Superior temporal gyrus (tissue), 1 donor: Measurements from ENCODE around the gene EFHC2.

ENCODE experiments used
- DNase-seq: peaks from one replicate; pipeline ENCODE4 v3.0.0-alpha.2; 2016; ENCODE audit errors: extremely low spot score

Gene EFHC2

GRCh38 chrX:44343412-44344141 lies at the start of gene EFHC2:
Gene EFHC2, minus strand, starts transcription at chrX:44343672. Its CDS starts 84 bp downstream, at chrX:44343588.
- DNase-seq: no peak

- DNase-seq: peak; percentile 11
Observed at GRCh38 chrX:44392767-44393166, 49.3 kb upstream of the EFHC2 start.

GRCh38 chrX:44384688-44385338 lies 41.3 kb upstream of the EFHC2 start:
- no peak for DNase-seq

DNA sequence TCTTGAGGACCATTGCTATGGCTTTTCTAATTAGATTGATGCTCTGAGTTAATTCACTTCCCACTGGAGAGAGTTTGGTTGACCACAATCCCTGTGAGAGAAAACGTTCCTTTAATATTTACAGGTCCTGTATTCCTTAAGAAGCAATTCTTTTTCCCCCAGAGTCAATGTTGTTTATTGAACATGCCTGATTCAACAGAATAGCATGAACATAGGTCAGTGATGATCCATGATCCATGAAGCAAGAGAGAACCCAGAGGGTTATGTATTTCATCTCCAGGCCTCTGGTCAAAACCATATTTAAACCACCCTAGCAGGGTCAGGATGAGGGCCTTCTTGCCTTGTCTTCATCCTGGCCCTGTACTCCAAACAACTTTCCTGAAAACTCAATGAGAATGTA lies 39.4 kb upstream of the EFHC2 start:
- DNase-seq: no peak

GRCh38 chrX:44352758-44353157 lies 9.3 kb upstream of the EFHC2 start:
- DNase-seq: no peak

DNA sequence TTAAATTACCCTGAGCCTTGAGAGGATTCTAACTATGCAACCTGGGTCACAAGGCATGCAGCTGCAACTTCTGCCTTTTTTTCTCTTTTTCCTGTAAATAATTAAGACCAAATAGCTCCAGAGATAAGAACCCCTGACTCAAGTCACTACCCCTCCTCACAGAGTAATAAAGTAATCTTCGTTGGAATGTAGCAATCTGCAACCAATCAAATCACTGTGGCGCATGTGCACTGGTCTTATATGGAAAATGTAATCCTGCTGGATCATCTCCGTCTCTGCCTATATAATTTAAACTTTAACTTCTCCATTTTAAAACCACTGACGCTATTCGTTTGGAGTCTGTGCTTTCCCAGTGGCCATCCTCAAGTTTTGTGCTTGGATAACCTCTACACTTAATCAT lies 6.1 kb upstream of the EFHC2 start:
- no peak for DNase-seq

DNA sequence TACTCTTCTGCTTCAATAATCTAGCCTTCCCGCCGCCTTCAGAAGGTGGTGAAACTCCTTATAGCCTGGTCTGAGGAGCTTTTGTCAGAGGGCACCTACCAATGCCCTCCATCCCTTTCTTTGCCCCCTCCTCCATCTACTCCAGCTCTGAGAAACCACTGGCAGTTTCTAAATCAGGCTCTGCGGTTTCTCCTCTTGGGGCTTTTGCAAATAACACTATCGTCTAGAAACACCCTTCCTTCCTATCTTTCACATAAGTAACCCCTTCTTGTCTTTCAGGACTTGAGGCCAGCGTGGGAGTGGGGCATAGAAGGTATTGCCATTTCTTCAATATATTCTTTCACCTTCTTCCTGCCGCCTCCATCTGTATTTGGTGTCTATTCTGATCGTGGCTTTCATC lies 1.2 kb upstream of the EFHC2 start:
- no peak for DNase-seq

DNA sequence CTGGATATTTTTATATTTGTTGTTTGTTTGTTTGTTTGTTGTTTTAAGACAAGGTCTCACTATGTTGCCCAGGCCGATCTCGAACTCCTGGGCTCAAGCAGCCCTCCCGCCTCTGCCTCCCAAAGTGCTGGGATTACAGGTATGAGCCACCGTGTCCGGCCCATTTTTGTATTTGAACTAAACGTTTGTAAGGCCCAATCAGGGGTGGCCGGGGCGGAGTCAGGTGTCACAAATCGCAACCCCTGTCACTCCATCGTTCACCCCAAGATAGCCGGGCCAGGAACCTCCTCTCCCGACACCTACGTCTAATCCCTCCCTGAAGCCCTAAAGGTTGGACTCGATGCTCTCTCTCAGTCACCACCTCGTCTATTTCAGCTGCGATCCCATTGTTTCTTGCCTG lies 722 bp upstream of the EFHC2 start:
- DNase-seq: no peak

DNA sequence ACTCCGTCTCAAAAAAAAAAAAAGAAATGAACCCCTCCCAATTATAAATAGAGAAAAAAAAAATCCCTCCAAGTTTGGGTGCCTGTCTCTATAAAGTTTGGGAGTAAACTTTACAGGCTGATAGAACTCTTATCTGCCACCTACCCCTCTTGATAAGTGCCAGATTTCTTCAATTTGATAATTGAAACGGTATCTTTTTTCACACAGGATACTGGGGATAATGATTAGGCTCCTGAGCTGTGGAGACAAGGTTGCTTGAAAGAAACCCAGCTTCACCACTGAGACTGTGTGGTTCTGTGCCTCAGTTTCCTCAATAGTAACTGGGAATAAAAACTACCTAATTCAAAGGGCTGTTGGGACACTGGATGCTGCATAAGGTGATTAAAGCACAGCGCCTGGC lies 606 bp downstream of the EFHC2 start:
- DNase-seq: no peak

GRCh38 chrX:44338361-44338760 lies 5.1 kb downstream of the EFHC2 start:
- DNase-seq: no peak

GRCh38 chrX:44332437-44332836 lies 11.0 kb downstream of the EFHC2 start:
- no peak for DNase-seq

- no peak for DNase-seq
Observed at GRCh38 chrX:44330227-44330626, 13.2 kb downstream of the EFHC2 start.

DNA sequence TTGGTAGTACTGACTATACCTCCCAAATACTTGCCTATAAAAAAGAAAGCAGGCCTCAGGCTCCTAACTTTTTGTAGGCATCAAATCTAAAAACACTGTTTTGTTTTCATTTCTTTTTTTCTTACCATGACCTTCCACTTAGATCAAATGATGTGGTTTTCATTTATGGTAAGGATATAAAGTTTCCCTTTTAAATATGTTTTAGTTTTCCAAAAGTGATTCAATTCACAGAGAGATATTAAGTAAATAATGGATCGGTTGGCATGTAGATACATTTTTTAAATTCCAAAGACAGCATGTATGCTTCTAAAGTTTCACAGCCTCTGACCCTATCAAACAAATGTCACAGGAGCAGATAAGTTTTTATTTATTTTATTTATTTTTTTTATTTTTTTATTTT lies 23.9 kb downstream of the EFHC2 start:
- no peak for DNase-seq

DNA sequence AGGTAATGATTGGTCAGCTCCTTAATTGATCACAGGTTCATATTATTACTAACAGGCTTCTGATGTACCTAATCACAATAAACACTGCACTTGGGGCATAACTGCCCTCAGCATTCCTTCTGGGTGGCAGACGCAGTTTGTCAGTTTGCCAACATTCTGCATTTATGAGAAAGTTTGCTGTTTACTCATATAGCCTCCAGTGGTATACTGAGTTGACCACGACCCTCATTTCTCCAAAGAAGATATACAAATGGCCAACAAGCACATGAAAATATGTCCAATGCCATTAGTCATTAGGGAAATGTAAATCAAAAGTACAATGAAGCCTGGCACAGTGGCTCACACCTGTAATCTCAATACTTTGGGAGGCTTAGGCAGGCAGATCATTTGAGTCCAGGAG lies 26.3 kb downstream of the EFHC2 start:
- DNase-seq: no peak

- no peak for DNase-seq
Observed at GRCh38 chrX:44314808-44315207, 28.7 kb downstream of the EFHC2 start.

- DNase-seq: no peak
Observed at GRCh38 chrX:44314259-44314734, 29.2 kb downstream of the EFHC2 start.

DNA sequence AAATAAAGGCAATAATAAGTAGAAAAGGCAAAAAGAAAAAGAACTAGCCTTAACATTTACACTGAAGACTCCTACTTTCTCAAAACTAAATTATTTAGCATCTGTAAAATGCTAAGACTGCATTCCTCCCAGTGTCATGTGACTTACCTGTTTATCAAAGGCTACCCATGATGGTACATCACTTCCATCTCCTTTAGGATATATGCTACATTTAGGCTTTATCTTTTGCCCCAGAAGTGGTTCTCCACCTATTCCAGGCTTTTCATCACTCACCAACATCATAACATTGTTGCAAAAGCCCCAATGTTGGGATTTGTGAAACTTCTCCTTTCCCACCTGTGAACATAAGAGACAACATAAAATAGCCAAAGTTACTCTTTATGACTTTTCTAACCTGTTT lies 31.1 kb downstream of the EFHC2 start:
- no peak for DNase-seq

GRCh38 chrX:44310227-44310626 lies 33.2 kb downstream of the EFHC2 start:
- DNase-seq: no peak

DNA sequence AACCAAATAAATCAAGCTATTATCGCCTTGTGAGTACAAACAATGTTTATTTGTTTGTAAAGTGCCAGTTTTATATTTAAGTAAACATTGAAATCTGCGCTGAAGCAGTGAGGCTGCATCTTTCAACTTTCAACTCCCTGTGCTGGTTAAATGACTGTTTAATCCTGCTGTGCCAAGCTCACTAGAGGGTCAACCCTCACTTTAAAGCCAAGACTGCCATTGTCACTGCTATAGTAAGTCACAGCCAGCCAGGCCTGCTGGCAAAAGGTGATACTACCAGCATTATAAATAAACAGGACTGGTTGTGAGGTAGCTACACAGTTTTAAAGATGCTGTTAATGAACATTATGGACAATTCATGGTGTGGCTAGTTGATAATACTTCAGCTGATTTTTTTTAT lies 34.6 kb downstream of the EFHC2 start:
- no peak for DNase-seq

DNA sequence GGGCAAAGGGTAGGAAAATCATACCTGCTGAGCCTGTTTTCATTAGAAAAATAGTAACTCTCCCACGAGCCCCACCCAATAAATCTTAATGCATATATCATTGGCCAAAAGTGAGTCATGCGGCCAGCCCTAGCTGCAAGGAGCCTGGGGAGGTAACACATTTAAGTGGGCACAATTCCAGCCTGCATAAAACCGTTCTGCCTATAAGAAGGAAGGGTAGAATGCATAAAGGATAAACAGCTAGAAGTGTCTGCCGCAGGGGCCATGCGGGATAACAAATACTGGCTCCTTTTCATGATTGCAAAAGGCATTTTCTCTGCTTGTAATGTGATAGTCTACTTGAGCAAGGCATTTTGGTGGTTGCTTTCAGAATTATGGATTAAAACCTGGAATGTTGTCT lies 37.1 kb downstream of the EFHC2 start:
- no peak for DNase-seq

DNA sequence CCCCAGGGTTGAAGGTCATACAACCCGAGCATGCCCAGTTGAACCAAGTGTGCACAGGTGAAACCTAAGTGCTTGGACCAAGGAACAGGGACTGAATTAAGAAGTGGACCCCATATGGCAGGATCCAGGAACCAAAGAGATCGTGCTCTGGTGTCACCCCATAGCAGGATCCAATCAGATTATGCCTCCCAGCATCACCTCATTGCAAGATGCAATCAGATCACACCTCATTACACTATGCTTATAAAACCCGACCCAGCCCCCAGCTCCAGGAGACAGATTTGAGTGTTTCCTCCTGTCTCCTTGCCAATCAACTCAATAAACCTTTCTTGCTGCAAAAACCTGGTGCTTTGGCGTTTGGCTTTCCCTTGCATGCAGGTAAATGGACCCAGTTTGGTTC lies 37.6 kb downstream of the EFHC2 start:
- DNase-seq: no peak

GRCh38 chrX:44303119-44303518 lies 40.4 kb downstream of the EFHC2 start:
- no peak for DNase-seq

GRCh38 chrX:44299177-44299576 lies 44.3 kb downstream of the EFHC2 start:
- no peak for DNase-seq
